Activated T-cell treated with anti-CD3 and anti-CD28 coated beads for 1 hour (primary cell): ENCODE measurements around the gene TMEM151B.
A peak's percentile ranks its signal among the peaks of the same experiment; 100 is the strongest.

ENCODE experiments used
- DNase-seq: peaks from one replicate; pipeline ENCODE4 v3.0.0-alpha.2; 2020; ENCODE audit warnings: low read depth

TMEM151B gene

GRCh38 chr6:44278774-44279697 is 8.8 kb downstream of the TMEM151B start:
- DNase-seq = no peak

GRCh38 chr6:44284121-44284520 is 13.9 kb downstream of the TMEM151B start:
- DNase-seq = no peak

- DNase-seq = no peak
Observed at GRCh38 chr6:44284867-44285266, 14.6 kb downstream of the TMEM151B start.

- no peak for DNase-seq
Observed at GRCh38 chr6:44285552-44286284, 15.5 kb downstream of the TMEM151B start.

GRCh38 chr6:44286285-44286565 is 16.0 kb downstream of the TMEM151B start:
- no peak for DNase-seq

GRCh38 chr6:44286747-44287146 is 16.5 kb downstream of the TMEM151B start:
- DNase-seq = no peak

- DNase-seq = no peak
Observed at GRCh38 chr6:44289726-44290260, 19.5 kb downstream of the TMEM151B start.

GRCh38 chr6:44291841-44292240 is 21.6 kb downstream of the TMEM151B start:
- DNase-seq = no peak

- DNase-seq = no peak
Observed at GRCh38 chr6:44292661-44293365, 22.6 kb downstream of the TMEM151B start.

- no peak for DNase-seq
Observed at GRCh38 chr6:44294832-44295791, 24.9 kb downstream of the TMEM151B start.

- peak; percentile 44 for DNase-seq
Observed at GRCh38 chr6:44297063-44298038, 27.1 kb downstream of the TMEM151B start.

- no peak for DNase-seq
Observed at GRCh38 chr6:44298055-44298803, 28.0 kb downstream of the TMEM151B start.

- DNase-seq = no peak
Observed at GRCh38 chr6:44298864-44299263, 28.6 kb downstream of the TMEM151B start.

GRCh38 chr6:44300292-44300823 is 30.1 kb downstream of the TMEM151B start:
- DNase-seq = no peak

GRCh38 chr6:44301106-44301505 is 30.9 kb downstream of the TMEM151B start:
- no peak for DNase-seq

- DNase-seq = no peak
Observed at GRCh38 chr6:44301782-44302564, 31.7 kb downstream of the TMEM151B start.

- no peak for DNase-seq
Observed at GRCh38 chr6:44302856-44303255, 32.6 kb downstream of the TMEM151B start.

GRCh38 chr6:44303842-44304241 is 33.6 kb downstream of the TMEM151B start:
- DNase-seq = no peak
